Mammary epithelial cell (primary cell): Measurements from ENCODE around the gene MAMLD1.

Experiments used
- EZH2 ChIP-seq: IDR thresholded peaks from 2 replicates; pipeline ENCODE4 v1.6.1; 2012; ENCODE audit warnings: low read length, inconsistent platforms, borderline replicate concordance
- TF ChIP-seq, protein P1 (sequence below), 2 donors: IDR thresholded peaks in 1 of 2; conservative IDR thresholded peaks in 1 of 2; 2 replicates each; pipeline ENCODE4 v1.5.1; 2011 to 2012; ENCODE audit warnings: inconsistent platforms in 2 of 2, low read length in 2 of 2, mild to moderate bottlenecking in 2 of 2, control low read depth in 1 of 2, low read depth in 1 of 2; ENCODE audit not compliant: insufficient read depth in 1 of 2; ENCODE audit errors: extremely low read depth in 1 of 2

- TF ChIP-seq, protein P1, sequence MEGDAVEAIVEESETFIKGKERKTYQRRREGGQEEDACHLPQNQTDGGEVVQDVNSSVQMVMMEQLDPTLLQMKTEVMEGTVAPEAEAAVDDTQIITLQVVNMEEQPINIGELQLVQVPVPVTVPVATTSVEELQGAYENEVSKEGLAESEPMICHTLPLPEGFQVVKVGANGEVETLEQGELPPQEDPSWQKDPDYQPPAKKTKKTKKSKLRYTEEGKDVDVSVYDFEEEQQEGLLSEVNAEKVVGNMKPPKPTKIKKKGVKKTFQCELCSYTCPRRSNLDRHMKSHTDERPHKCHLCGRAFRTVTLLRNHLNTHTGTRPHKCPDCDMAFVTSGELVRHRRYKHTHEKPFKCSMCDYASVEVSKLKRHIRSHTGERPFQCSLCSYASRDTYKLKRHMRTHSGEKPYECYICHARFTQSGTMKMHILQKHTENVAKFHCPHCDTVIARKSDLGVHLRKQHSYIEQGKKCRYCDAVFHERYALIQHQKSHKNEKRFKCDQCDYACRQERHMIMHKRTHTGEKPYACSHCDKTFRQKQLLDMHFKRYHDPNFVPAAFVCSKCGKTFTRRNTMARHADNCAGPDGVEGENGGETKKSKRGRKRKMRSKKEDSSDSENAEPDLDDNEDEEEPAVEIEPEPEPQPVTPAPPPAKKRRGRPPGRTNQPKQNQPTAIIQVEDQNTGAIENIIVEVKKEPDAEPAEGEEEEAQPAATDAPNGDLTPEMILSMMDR (conservative IDR thresholded peaks at IDR 0.05 in 1 of 2, IDR thresholded peaks at IDR 0.05 in 1 of 2; ENCODE audit: extremely low read depth in 1 of 2, insufficient read depth in 1 of 2, low read depth in 1 of 2, low read length in 2 of 2): no peak
- TF ChIP-seq EZH2: no peak
Measured at GRCh38 chrX:150460063-150460462, 96.9 kb downstream of the MAMLD1 start.
